Fibroblast of the conjunctiva (primary cell): Measurements from ENCODE around the gene CSPG4.
"Not testable (repeated sequence)": the region's sequence is repeated elsewhere in the genome, so short reads cannot be mapped to it uniquely, and the experiment has no call there.

ENCODE experiments used
- DNase-seq: peaks from one replicate; pipeline ENCODE4 v3.0.0-alpha.2; 2010; ENCODE audit warnings: low read depth

Gene CSPG4

GRCh38 chr15:75688278-75688557 is 24.4 kb downstream of the CSPG4 start:
- no peak for DNase-seq

- DNase-seq = no peak
Observed at GRCh38 chr15:75687486-75688277, 25.0 kb downstream of the CSPG4 start.

DNA sequence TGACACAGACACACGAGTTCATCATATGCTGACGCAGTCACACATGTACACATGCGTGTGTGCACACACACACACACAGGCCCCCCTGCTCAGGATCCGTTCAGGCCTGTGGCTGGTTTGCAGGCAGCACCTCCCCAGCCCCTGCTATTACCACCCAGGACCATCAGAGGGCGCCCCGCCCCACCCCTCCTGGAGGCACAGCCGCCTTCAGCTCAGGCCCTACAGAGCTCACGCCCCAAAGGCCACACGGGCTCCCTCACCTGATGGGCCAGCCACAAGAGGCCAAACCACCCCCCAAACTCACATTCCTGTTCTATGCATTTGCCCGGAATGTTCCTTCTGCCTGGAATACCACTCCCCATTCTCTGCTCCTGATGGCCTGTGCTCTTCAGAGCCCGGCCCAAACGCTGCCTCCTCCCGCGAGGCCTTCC is 26.4 kb downstream of the CSPG4 start:
- not testable (repeated sequence) for DNase-seq

DNA sequence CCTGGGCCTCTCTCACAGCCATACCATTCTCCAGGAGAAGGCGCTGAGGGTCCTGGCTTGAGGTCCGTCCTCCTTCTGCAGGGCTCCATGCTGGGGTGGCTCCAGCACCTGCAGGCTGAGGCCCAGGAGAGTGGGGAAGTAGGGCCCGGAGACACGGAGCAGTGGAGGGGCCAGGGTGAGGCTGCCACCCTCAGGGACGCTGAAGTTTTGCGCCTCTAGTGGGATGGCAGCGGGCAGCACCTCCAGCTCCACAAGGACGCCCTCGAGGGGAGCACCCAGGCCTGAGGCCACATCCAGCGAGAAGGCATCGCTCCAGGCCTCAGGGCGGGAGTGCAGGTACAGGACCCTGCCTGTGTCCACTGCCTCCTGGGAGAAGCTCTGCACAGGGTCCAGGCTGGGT is 27.5 kb downstream of the CSPG4 start:
- no peak for DNase-seq

- DNase-seq = no peak
Observed at GRCh38 chr15:75684648-75685047, 28.0 kb downstream of the CSPG4 start.

DNA sequence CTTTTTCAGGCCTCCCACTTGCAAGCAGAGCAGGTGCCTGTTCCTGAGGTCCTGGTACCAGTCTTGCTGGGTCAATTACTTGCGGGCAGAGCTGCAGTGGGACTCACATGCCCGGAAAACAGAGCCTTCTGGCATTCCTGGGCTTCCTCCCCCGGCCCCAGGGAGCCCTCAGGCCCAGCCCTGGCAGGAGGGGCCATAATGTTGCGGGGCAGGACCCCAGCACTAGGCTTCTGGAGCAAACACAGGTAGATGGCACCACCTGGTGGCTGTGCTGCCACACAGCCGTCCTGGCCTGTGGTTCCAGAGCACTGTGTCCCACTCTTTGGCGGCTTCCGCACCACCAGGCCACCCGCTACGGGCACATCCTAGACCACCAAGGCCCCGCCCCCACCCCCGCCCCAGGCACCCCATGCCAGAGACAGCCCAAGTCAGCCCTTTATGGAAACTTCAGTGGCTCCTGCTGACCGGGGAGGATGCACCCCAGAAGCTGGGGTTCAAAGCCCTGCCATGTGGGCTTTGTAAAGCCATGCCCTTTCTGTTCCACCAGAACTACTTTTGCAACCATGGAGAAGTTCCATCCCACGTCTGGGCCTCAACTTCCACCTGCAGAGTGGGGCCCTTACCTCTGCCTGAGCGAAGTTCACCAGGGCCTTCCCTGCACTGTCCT is 28.9 kb downstream of the CSPG4 start:
- not testable (repeated sequence) for DNase-seq

GRCh38 chr15:75682181-75683135 is 30.2 kb downstream of the CSPG4 start:
- DNase-seq = no peak

DNA sequence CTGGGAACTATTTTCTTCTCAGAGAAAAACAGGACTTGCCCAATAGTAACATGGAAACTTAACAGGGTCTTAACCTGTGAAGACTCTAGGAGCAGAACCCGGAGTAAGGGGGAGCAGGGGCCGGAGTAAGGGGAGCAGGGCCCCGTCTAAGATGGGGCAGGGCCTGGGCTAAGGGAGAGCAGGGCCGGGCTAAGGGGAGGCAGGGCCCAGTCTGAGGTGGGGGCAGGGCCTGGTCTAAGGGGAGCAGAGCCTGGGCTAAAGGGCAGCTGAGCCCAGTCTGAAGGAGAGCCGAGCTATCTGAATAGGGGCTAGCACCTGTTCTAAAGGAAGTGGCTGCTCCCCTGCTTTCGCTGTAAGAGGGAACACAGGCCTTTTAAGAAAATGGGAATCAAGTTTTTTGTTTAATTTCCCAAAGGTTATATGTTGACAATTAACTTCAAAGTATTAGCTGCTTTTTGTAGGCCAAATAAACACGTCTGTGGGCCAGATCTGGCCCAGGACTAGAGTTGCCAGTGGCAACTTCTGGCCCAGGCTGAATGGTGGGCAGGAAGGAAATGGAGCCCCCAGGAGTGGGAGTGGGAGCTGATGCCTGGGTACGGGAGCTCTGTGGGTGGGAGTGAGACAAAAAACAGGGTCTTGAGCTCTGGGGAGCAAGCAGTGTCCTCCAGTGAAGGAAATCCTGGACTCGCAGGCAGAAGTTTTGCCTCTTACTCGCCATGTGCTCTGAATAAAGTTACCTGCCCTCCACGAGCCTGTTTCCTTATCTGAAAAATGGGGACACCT is 32.5 kb downstream of the CSPG4 start:
- no peak for DNase-seq

DNA sequence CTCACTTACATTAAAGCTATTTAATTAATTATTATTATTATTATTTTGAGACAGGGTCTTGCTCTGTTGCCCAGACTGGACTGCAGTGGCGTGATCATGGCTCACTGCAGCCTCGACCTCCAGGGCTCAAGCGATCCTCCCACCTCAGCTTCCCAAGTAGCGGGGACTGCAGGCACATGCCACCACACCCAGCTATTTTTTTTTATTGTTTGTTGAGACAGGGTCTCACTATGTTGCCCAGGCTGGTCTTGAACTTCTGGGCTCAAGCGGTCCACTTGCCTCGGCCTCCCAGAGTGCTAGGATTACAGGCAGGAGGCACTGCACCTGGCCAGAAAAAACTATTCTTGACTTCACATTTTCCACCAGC is 34.3 kb downstream of the CSPG4 start:
- DNase-seq = not testable (repeated sequence)

- no peak for DNase-seq
Observed at GRCh38 chr15:75677465-75678323, 35.0 kb downstream of the CSPG4 start.

DNA sequence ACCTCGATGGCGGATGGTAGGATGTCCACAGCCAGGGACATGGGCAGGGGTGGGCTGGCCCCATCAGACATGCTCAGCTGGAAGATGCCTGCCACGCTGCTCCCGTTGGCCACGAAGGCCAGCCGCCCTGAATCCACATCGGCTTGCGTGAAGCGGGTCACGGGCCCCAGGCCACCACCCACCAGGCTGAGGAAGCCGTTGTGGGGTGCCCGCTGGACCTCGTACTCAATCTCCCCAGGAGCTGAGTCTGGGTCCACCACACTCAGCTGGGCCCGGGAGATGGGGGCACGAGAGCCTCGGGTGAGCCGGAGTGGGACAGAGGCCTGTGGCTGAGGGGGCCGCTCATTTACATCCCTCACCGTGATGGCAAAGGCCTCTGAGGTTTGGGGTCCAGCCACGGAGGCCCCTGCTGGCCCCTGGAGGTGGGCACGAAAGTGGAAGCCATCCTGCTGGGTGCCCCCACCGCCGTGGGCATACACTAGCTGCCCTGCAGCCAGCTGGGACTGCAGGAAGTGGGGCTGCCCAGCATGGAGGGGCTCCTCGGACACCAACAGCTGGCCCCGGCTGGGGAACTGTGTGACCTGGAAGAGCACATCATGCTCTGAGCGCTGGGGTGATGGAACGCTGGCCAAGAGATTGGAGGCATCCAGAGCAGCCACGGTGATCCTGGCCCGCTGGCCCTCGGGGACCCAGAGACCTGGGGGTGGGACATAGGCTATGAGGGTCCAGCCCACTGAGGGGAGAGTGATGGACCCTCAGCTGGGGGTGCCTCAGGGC is 35.8 kb downstream of the CSPG4 start:
- no peak for DNase-seq

DNA sequence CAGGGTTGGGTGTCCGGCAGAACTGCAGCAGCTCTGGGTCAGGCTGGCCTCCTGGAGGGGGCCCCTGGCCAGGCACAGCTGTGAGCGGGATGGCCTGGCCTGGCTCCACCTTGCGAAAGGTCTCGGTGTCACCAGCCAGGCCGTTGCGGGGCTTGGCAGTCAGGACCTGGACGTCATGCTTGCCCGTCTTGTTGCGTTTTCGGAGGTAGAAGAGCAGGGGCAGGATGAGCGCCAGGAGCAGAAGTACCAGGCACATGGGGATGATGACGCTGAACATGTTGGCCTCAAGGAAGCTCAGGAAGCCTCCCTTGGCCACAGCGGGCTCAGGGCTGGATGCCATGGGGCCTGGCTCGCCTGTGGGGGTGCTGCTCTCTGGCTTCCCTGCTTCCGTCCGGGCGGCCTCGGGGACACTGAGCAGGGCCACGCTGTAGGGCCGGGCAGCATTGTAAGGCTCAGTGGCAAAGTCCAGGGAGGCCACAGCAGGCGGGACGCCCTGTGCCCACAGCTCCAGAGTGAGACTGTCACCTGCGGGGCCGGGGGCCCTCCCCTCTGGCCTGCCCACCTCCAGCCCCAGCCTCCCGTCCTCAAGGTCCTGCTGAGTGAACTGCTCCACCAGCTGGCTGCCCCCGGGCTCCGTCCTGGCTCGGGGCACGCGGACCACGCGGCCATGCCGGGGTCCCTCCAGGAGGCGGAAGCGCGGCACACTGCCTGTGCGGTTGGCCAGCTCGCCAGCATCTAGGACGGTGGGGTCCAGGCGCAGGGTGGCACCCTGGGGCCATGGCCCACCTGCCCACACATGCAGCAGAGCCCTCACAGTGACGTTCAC is 36.9 kb downstream of the CSPG4 start:
- DNase-seq = no peak

- no peak for DNase-seq
Observed at GRCh38 chr15:75674366-75674765, 38.3 kb downstream of the CSPG4 start.

GRCh38 chr15:75673426-75674235 is 39.0 kb downstream of the CSPG4 start:
- no peak for DNase-seq

GRCh38 chr15:75672646-75673425 is 39.8 kb downstream of the CSPG4 start:
- DNase-seq = no peak

DNA sequence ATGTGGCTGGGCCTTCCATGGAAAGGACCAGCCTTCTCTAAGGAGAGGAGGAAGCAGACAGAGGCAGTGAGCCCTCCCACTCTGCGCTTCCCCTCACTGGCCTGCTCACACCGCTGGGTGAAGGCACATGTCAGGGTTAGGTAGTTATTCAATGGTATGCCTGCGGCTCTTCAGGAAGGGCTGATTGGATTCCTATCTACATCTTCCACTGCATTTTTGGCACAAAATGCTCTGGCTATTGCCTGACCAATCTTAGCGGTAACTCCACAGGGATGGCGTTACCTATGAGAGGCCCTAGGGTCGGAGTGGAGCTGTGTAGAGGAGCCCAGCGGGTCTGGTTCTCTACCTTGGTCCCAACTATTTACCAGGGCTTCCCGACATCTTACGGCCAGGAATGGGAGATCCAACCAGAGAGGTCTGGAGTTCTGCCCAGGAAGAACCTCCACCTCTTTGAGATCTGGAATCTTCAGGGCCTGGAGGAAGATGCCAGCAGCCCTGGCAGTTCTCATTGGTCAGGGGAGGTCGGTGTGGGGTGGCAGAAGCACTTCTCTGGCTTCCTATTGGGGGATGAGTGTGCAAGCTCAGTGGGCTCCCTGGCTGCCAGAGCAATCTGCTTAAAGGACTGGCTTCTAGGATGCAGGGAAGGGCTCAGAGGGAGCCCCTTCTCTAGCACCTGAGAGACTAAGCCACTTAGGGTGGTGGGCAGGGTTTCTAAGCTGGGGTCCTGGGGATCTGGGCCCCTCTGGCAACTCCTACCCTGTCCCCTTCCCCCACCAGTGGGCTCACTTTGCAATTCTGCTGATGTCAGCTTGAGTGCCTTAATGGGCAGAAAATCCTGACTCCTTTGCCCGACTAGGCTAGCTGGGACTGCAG is 40.7 kb downstream of the CSPG4 start:
- DNase-seq = no peak

GRCh38 chr15:75669879-75670212 is 42.8 kb downstream of the CSPG4 start:
- DNase-seq = no peak
